Astrocyte (in vitro differentiated cells and primary cell): ENCODE measurements around the gene CELA2B.

Experiments
- EZH2 ChIP-seq: IDR thresholded peaks from 2 replicates; pipeline ENCODE4 v1.6.1; 2012; ENCODE audit warnings: mild to moderate bottlenecking, low read length, inconsistent platforms; ENCODE audit not compliant: insufficient read depth
- TF ChIP-seq, protein P1 (sequence below): IDR thresholded peaks from 2 replicates; pipeline ENCODE4 v1.5.1; 2011; ENCODE audit warnings: low read depth, mild to moderate bottlenecking, inconsistent platforms, low read length, moderate library complexity; ENCODE audit not compliant: insufficient read depth

DNA sequence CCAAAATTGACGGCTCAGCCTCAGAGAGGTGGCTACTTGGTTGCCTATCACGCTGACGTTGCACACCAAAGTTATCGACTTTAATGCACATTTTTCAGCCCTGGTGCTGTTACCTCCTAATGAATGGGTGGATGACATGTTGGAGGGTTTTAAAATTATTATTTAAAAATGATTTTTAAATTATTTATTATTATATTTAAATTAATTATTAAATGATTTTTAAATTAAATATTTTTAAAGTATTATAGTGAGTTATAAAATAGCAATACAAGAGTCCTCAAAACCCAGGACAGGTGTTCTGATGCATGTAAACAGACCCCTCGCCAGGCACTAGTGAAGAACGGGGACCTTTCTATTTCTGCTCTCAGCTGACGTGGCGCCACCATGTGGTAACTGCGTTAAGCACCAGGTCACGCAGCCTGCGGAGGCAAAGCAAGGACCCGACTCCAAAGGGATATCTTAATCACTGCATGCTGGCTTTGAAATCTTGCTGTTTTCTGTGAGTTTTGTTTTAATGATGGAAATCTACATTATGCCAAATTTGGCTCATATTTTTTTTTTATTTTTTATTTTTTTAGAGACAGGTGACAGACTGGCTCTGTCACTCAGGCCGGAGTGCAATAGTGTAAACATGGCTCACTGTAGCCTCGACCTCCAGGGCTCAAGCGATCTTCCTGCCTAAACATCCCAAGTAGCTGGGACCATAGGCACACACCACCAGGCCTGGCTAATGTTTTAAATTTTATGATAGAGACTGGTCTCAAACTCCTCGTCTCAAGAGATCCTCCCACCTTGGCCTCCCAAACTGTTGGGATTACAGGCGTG is 25.5 kb downstream of the CELA2B start:
- TF ChIP-seq, protein P1, sequence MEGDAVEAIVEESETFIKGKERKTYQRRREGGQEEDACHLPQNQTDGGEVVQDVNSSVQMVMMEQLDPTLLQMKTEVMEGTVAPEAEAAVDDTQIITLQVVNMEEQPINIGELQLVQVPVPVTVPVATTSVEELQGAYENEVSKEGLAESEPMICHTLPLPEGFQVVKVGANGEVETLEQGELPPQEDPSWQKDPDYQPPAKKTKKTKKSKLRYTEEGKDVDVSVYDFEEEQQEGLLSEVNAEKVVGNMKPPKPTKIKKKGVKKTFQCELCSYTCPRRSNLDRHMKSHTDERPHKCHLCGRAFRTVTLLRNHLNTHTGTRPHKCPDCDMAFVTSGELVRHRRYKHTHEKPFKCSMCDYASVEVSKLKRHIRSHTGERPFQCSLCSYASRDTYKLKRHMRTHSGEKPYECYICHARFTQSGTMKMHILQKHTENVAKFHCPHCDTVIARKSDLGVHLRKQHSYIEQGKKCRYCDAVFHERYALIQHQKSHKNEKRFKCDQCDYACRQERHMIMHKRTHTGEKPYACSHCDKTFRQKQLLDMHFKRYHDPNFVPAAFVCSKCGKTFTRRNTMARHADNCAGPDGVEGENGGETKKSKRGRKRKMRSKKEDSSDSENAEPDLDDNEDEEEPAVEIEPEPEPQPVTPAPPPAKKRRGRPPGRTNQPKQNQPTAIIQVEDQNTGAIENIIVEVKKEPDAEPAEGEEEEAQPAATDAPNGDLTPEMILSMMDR = peak; percentile 71
- no peak for TF ChIP-seq EZH2
